OCI-LY1 (cell line): ENCODE results near the gene ELMO1.

Experiments
- CTCF ChIP-seq: fragments of 200-600 bp; sonication (generic), shearing (Covaris generic); IDR thresholded peaks from 2 replicates; pipeline ENCODE4 v1.5.1; 2017; ENCODE audit warnings: mild to moderate bottlenecking, antibody characterized with exemption, low read length, moderate library complexity, mixed read lengths
- EZH2 ChIP-seq: fragments of 200-600 bp; sonication (generic), shearing (Covaris generic); IDR thresholded peaks from 2 replicates; pipeline ENCODE4 v1.8.0; 2017; ENCODE audit warnings: borderline replicate concordance, mixed run types, mild to moderate bottlenecking, antibody characterized with exemption, low read length, moderate library complexity, mixed read lengths

DNA sequence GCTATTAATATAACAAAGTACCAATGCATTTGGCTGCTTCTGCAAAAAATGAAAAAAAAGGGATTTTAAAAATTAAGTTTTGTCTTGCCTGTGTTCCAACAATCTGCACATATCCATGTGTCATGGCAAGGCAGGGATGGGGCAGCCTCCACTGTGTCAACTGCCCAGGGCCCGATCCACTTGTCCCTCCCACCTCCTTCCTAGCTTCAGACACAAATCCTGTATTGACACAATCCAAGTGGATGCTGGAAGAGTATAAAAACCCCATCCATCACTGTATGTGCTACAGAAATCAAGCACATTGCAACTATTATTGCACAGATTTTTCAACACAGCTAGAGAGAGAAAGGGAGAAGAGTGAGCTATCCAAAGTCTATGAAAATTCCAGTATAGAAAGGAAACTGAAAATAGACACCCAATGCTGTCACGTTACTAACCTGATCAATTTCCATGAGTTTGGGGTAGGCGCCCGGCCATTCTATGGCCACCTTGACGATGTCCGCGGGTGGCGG, 106.4 kb downstream of the ELMO1 start:
- TF ChIP-seq CTCF (no peak), EZH2 (no peak)
